GM18909 (cell line): Measurements from ENCODE around the gene THEM4.
"Not testable (repeated sequence)": the region's sequence is repeated elsewhere in the genome, so short reads cannot be mapped to it uniquely, and the experiment has no call there.

ENCODE experiments used
- ATAC-seq: cut with Tn5 transposase; IDR thresholded peaks from one replicate; pipeline ENCODE4 v1.9.1; 2021; ENCODE audit warnings: mild to moderate bottlenecking; ENCODE audit not compliant: unreplicated experiment, poor library complexity

Gene THEM4

DNA sequence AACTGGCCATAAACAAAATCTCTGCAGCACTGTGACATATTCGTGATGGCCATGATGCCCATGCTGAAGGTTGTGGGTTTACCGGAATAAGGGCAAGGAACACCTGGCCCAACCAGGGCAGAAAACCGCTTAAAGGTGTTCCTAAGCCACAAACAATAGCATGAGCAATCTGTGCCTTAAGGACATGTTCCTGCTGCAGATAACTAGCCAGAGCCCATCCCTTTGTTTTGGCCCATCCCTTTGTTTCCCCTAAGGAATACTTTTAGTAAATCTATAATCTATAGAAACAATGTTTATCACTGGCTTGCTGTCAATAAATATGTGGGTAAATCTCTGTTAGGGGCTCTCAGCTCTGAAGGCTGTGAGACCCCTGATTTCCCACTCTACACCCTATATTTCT is 8.5 kb downstream of the THEM4 start:
- ATAC-seq: not testable (repeated sequence)

- no peak for ATAC-seq
These were observed 10.8 kb downstream of the THEM4 start for GRCh38 chr1:151898519-151898991.

DNA sequence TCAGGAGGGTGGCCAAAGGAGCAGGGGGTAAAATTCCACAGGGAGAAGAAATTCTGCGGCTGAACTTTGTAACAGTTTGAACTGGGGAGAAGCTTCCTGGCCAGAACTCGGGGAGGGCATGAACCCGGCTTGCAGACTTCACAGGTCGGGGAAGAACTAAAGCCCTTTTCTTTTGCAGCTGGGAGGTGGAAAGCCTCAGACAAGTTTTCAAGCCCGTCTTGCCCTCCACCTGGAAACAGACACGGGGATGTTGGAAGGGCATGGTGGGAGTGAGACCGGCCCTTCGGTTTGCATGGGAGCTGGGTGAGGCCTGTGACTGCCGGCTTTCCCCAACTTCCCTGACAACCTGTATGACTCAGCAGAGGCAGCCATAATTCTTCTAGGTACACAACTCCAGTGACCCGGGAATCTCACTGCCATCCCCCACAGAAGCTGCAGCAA is 11.3 kb downstream of the THEM4 start:
- ATAC-seq: no peak

GRCh38 chr1:151893176-151893924 is 16.0 kb downstream of the THEM4 start:
- no peak for ATAC-seq

DNA sequence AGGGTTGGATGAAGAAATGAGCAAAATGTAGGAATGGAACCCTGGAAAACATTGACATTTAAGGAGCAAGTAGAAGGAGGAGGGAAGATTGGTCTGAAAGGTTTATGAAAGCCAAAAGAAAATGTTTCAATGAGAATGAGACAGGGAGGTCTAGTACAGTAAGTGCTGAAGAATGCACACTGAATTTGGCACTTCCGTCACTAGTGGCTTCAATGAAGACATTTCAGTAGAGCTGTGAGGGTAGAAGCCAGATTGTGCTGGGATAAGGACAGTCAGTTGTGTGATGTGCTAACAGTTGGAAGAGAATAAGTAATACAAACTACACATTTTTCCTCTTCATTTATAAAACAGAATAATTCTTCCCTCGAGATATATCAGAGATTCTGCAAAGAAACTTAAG is 17.1 kb downstream of the THEM4 start:
- no peak for ATAC-seq

DNA sequence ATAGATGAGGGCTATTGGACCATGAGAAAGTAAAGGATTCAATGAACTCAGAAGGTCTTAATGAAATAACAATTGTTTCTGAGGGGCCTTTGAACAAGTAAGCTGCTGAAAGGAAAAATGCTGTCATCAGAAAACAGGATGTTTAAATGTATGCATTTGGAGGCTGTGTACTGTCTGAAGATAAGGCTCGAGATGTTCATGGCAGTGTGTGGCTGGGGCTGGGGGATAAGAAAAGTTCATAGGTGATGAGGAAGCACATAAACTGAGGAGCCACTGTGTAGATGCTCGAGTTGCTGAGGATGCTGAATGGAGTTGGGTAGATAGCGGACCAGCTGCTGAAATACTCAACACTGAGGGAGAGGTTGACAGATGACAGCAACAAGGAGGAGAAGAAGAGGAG is 17.8 kb downstream of the THEM4 start:
- ATAC-seq: no peak

DNA sequence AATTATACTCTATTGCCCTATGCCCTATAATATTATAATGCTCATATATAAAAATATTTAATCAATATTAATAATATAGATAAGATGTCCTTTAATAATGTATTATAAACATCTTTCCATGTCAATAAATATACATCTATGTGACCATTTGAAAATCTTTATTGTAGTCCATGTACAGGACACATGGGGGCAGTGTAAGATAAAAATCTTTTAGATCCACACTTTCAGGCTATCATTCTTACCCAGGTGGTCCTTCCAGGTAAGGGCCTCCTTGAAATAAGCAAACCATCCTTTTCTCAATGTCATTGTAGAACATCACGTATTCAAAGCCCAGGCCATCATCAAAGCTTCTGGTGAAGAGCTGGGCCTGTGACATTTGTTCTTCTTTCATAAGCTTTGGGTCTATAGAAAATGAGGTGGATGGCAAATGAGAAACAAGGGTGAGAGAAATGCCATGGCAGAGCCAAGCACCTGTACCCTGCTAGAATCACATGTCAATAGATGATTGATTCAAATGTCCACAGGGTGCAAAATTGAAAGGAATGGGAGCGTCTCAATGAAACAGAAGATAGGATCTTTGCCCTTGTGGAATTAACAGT is 20.2 kb downstream of the THEM4 start:
- ATAC-seq: no peak

DNA sequence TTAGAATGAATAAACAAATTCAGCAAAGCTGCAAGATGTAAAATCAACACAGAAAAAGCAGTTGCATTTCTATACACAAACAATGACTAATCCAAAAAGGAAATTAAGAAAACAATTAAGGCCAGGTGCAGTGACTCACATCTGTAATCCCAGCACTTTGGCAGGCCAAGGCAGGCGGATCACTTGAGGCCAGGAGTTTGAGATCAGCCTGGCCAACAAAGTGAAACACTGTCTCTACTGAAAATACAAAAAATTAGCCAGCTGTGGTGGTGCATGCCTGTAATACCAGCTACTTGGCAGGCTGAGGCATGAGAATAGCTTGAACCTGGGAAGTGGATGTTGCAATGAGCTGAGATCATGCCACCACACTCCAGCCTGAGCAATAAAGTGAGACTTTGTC is 22.3 kb downstream of the THEM4 start:
- ATAC-seq: no peak

DNA sequence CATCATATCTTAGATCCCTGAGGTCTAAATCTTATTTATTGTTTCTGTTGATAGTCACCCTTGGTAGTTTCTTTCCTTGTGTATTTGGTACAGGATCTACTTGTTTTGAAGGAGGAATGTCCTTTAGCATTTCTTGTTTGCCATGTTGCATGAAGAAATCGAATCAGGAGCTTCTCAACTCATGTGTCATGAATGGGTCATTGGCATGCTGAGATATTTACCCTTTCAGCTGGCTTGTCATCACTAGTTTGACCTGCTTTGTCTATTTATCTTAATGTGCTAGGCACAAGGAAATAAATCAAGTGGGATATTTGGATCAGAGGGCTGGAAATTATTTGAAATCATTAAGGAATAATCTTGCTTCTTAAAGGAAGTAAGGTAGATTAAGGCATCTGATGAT is 23.8 kb downstream of the THEM4 start:
- ATAC-seq: no peak

DNA sequence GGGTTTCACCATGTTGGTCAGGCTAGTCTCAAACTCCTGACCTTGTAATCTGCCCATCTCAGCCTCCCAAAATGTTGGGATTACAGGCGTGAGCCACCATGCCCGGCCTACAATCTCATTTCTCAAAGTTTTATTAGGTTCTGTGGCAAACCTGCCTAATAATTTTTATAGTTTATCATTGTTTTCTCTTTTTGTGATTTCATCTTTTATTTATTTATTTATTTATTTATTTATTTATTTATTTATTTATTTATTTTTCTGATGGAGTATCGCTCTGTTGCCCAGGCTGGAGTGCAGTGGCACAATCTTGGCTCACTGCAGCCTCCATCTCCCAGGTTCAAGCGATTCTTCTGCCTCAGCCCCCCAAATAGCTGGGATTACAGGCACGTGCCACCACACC is 24.4 kb downstream of the THEM4 start:
- ATAC-seq: not testable (repeated sequence)

DNA sequence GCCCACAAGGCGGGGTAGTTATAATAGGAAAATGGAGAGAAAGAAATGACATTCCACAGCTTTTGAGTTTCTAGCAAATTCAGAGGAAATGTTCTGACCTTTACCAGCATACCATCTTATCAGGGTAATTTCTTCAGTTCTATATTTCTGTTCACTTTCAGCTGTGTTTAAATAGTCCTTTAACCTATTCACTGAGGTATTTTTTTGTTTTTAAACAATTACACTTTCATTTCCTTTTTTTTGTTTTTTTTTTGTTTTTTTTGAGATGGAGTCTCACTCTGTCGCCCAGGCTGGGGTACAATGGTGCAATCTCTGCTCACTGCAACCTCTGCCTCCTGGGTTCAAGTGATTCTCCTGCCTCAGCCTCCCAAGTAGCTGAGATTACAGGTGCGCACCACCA is 24.9 kb downstream of the THEM4 start:
- ATAC-seq: not testable (repeated sequence)

- not testable (repeated sequence) for ATAC-seq
These were observed 25.4 kb downstream of the THEM4 start for GRCh38 chr1:151883898-151884297.

DNA sequence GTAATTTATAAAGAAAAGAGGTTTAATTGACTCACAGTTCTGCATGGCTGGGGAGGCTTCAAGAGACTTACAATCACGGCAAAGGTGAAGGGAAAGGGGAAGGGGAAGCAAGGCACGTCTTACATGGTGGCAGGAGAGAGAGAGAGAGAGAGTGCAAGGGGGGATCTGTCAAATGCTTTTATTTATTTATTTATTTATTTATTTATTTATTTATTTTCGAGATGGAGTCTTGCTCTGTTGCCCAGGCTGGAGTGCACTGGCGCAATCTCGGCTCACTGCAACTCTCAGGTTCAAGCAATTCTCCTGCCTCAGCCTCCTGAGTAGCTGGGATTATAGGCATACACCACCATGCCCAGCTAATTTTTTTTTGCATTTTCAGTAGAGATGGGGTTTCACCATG is 26.4 kb downstream of the THEM4 start:
- not testable (repeated sequence) for ATAC-seq

DNA sequence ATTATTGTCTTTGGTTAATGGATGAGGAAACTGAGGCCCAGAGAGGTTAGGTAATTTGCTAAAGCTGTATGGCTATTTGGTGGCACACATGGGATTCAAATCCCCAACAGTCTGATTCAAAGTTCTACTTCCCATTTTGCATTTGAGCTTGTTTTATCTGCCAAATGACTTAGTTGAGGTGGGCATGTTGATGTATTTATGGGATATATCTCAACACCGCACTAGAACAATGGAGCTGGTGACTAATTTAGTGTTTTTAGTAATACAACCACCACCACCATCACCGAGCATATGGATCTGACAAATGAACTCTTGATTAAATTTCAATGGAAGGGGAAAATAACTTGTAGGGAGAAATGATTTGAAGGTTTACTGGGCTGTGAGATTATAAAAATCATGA is 26.8 kb downstream of the THEM4 start:
- no peak for ATAC-seq

GRCh38 chr1:151881479-151881878 is 27.8 kb downstream of the THEM4 start:
- ATAC-seq: no peak

- ATAC-seq: no peak
These were observed 33.8 kb downstream of the THEM4 start for GRCh38 chr1:151875419-151876097.

GRCh38 chr1:151872776-151873175 is 36.5 kb downstream of the THEM4 start:
- not testable (repeated sequence) for ATAC-seq

DNA sequence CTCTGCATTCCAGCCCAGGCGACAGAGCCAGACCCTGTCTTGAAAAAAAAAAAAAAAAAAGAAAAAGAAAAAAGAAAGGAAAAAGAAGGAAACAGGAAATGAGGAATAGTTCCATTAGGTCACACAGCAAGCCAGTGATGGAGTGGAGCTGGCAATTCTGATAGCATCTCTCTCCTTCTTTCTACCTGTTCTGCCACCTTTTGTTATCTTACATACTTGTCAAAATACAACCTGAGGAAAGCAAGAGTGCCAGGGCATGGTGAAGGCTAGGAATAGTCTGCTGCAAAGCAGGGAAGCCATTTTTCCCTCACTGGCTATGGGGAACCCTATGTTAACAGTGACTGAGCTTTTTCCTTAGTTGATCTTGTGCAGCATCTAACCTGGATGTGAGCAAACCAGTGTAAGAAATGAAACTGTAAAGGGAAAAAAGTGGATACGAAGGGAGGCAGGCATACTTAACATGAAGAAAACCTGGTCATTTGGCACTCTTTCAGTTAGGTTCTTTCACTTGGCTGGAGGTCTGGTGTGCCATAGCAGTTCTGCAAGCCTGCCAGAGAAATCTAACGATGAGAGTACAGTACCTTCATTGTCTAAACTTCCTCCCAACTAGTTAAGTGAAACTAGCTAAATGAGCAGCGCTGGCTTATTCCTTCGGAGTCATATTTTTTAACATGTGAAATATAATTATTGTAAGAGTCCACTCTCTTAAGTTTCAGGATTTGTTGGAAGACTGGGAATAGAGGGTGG is 37.9 kb downstream of the THEM4 start:
- no peak for ATAC-seq

DNA sequence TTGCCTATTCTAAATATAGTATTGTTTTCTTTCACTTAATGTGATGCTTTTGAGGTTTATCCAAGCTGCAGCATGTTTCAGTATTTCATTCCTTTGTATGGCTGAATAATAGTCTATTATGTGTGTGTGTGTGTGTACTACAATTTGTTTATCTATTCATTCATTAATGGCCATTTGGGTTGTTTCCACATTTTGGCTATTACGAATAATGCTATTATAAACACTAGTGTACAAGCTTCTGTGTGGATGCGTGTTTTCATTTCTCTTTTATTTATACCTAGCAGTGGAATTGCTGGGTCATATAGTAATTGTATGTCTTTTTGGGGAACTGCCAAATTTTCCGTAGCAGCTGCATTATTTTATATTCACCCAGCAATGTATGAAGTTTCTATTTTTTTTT is 40.8 kb downstream of the THEM4 start:
- no peak for ATAC-seq

- no peak for ATAC-seq
These were observed 41.4 kb downstream of the THEM4 start for GRCh38 chr1:151867765-151868411.
